ENCODE measurements around the gene DMPK.
"Not testable (repeated sequence)": the region's sequence is repeated elsewhere in the genome, so short reads cannot be mapped to it uniquely, and the experiment has no call there.

Gene DMPK

DNA sequence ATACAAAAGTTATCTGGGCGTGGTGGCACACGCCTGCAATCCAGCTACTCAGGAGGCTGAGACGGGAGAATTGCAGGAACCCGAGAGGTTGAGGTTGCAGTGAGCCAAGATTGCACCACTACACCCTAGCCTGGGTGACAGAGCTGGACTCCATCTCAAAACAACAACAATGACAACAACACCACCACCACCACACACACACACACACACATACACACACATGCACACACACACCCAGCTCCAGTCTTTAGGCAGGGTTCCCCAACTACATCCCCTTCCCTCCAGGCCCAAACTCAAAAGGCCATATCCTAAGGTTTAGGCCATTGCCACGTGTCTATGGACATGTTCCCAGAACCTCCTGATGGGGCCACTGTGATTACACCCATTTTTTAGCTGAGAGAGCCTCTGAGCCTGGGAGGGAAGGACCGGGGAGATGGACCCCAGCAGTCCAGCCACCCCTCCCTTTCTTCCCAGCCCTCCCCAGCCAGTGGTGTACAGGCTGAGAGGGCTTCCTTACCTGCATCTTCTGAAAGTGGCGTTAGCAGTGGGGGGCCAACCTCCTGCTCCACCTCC is 19.4 kb upstream of the DMPK start:
- H3K9ac ChIP-seq (ENCODE audit: low read length) = no peak overlapping the region
- H3K27me3 ChIP-seq (ENCODE audit: control insufficient read depth in 1 of 2, insufficient read depth in 1 of 2, low read length in 2 of 2) = no peaks in the 10 kb centered on the region
- H3K4me2 ChIP-seq (ENCODE audit: low read length, poor library complexity, severe bottlenecking) = no peak overlapping the region
- no peak overlapping the region for H2BK15ac ChIP-seq (ENCODE audit: low read depth, poor library complexity, severe bottlenecking)
- H3K18ac ChIP-seq (ENCODE audit: low read depth in 1 of 2, low read length in 2 of 2) = no peak overlapping the region
- H2BK120ac ChIP-seq (ENCODE audit: low read depth, low read length) = no peak overlapping the region
- no peak overlapping the region for H2BK5ac ChIP-seq (ENCODE audit: low read depth, low read length, poor library complexity, severe bottlenecking)
- H3K23ac ChIP-seq (ENCODE audit: low read length in 2 of 2) = no peak overlapping the region
- DNase-seq = no peak
- H3K9me3 ChIP-seq (ENCODE audit: control insufficient read depth, low read length) = no peaks in the 10 kb centered on the region
- no peaks in the 10 kb centered on the region for H3K36me3 ChIP-seq (ENCODE audit: control insufficient read depth in 1 of 2, insufficient read depth in 2 of 2, low read depth in 1 of 2, low read length in 2 of 2)
- no peak overlapping the region for H2AFZ ChIP-seq (ENCODE audit: low read depth, low read length)
- no peak overlapping the region for H3K4me3 ChIP-seq (ENCODE audit: insufficient read depth in 1 of 2, low read depth in 1 of 2, low read length in 2 of 2)
- no peak overlapping the region for H3K14ac ChIP-seq (ENCODE audit: low read length in 2 of 2)
- H2BK12ac ChIP-seq (ENCODE audit: low read length in 2 of 2) = no peak overlapping the region
- H4K8ac ChIP-seq (ENCODE audit: low read length) = no peak overlapping the region
- no peak overlapping the region for H3K27ac ChIP-seq (ENCODE audit: low read length, poor library complexity, severe bottlenecking)
- H3K4me1 ChIP-seq (ENCODE audit: control insufficient read depth, insufficient read depth, low read depth, low read length) = peaks cover 20% of the 10 kb centered on the region
- H3K79me1 ChIP-seq (replicated peaks; ENCODE audit: low read length, poor library complexity, severe bottlenecking) = no peaks in the 10 kb centered on the region
- no peak overlapping the region for H2AK5ac ChIP-seq (ENCODE audit: low read length, severe bottlenecking)
- H3K4ac ChIP-seq (ENCODE audit: low read depth in 1 of 2, low read length in 2 of 2) = no peak overlapping the region
- WGBS = 82% methylated on average over 7 of the region's 7 CpGs
- no peak overlapping the region for H4K91ac ChIP-seq (ENCODE audit: low read length)

DNA sequence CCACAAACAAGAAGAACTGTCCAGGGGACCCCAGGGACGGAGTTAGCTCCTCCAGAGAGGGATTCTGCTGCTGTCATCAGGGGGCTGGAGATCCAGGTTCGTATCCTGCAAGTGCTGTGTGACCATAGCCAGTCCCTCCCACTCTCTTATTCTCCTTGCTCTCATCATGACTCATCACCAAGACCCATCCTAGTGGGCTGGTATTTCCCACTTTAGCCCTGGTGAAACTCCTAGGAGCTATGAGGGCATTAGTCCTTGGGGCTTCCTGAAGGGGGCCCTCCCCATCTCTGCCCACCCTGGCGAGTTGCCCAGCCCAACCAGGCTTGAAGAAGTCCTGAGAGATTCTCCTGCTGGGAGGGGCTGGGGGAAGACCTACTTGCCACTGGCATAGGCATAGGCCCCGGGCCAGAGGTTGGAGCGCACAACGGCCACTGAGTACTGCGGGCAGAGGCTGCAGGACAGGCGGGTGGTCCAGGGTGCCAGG is 17.8 kb upstream of the DMPK start:
- no peaks in the 10 kb centered on the region for H3K36me3 ChIP-seq (ENCODE audit: control insufficient read depth in 1 of 2, insufficient read depth in 2 of 2, low read depth in 1 of 2, low read length in 2 of 2)
- H3K4me3 ChIP-seq (ENCODE audit: insufficient read depth in 1 of 2, low read depth in 1 of 2, low read length in 2 of 2) = no peak overlapping the region
- no peak overlapping the region for H2AFZ ChIP-seq (ENCODE audit: low read depth, low read length)
- no peak overlapping the region for H2BK120ac ChIP-seq (ENCODE audit: low read depth, low read length)
- no peaks in the 10 kb centered on the region for H3K27me3 ChIP-seq (ENCODE audit: control insufficient read depth in 1 of 2, insufficient read depth in 1 of 2, low read length in 2 of 2)
- WGBS = 71% methylated on average over 7 of the region's 8 CpGs
- H2BK12ac ChIP-seq (ENCODE audit: low read length in 2 of 2) = peak overlapping the region; percentile 21 to 82
- H3K4ac ChIP-seq (ENCODE audit: low read depth in 1 of 2, low read length in 2 of 2) = no peak overlapping the region
- H4K91ac ChIP-seq (ENCODE audit: low read length) = no peak overlapping the region
- H3K4me2 ChIP-seq (ENCODE audit: low read length, poor library complexity, severe bottlenecking) = no peak overlapping the region
- H2BK15ac ChIP-seq (ENCODE audit: low read depth, poor library complexity, severe bottlenecking) = peak overlapping the region; percentile 39
- H4K8ac ChIP-seq (ENCODE audit: low read length) = peak overlapping the region; percentile 12
- H3K27ac ChIP-seq (ENCODE audit: low read length, poor library complexity, severe bottlenecking) = no peak overlapping the region
- H3K9ac ChIP-seq (ENCODE audit: low read length) = no peak overlapping the region
- peak overlapping the region in 1 of 2 experiments; percentile 25 for H3K18ac ChIP-seq (ENCODE audit: low read depth in 1 of 2, low read length in 2 of 2)
- H3K14ac ChIP-seq (ENCODE audit: low read length in 2 of 2) = no peak overlapping the region
- H3K79me1 ChIP-seq (replicated peaks; ENCODE audit: low read length, poor library complexity, severe bottlenecking) = no peaks in the 10 kb centered on the region
- no peak overlapping the region for H2BK5ac ChIP-seq (ENCODE audit: low read depth, low read length, poor library complexity, severe bottlenecking)
- no peaks in the 10 kb centered on the region for H3K9me3 ChIP-seq (ENCODE audit: control insufficient read depth, low read length)
- DNase-seq = peak; percentile 83
- H3K4me1 ChIP-seq (ENCODE audit: control insufficient read depth, insufficient read depth, low read depth, low read length) = peaks cover 20% of the 10 kb centered on the region
- no peak overlapping the region for H3K23ac ChIP-seq (ENCODE audit: low read length in 2 of 2)
- no peak overlapping the region for H2AK5ac ChIP-seq (ENCODE audit: low read length, severe bottlenecking)

DNA sequence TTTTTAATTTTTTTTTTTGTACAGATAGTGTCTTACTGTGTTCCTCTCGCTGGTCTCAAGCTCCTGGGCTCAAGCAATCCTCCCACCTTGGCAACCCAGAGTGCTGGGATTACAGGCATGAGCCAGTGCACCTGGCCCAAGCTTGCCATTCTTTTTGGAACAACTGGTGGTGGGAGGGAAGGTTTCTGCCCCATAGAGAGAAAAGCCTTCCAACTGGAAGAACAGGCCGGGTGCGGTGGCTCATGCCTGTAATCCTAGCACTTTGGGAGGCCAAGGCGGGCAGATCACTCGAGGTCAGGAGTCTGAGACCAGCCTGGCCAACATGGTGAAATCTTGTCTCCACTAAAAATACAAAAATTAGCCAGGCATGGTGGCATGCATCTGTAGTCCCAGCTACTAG is 17.3 kb upstream of the DMPK start:
- not testable (repeated sequence) for H3K27me3 ChIP-seq (ENCODE audit: control insufficient read depth in 1 of 2, insufficient read depth in 1 of 2, low read length in 2 of 2); H4K8ac ChIP-seq (ENCODE audit: low read length); H3K27ac ChIP-seq (ENCODE audit: low read length, poor library complexity, severe bottlenecking); H3K4me3 ChIP-seq (ENCODE audit: insufficient read depth in 1 of 2, low read depth in 1 of 2, low read length in 2 of 2); H3K23ac ChIP-seq (ENCODE audit: low read length in 2 of 2); H2AK5ac ChIP-seq (ENCODE audit: low read length, severe bottlenecking); H3K4ac ChIP-seq (ENCODE audit: low read depth in 1 of 2, low read length in 2 of 2); H2BK15ac ChIP-seq (ENCODE audit: low read depth, poor library complexity, severe bottlenecking); DNase-seq; H3K18ac ChIP-seq (ENCODE audit: low read depth in 1 of 2, low read length in 2 of 2); H3K14ac ChIP-seq (ENCODE audit: low read length in 2 of 2); H3K4me2 ChIP-seq (ENCODE audit: low read length, poor library complexity, severe bottlenecking); H3K9ac ChIP-seq (ENCODE audit: low read length); H3K79me1 ChIP-seq (replicated peaks; ENCODE audit: low read length, poor library complexity, severe bottlenecking); H3K36me3 ChIP-seq (ENCODE audit: control insufficient read depth in 1 of 2, insufficient read depth in 2 of 2, low read depth in 1 of 2, low read length in 2 of 2); H4K91ac ChIP-seq (ENCODE audit: low read length); H2BK5ac ChIP-seq (ENCODE audit: low read depth, low read length, poor library complexity, severe bottlenecking); H3K9me3 ChIP-seq (ENCODE audit: control insufficient read depth, low read length); H2BK120ac ChIP-seq (ENCODE audit: low read depth, low read length); H2AFZ ChIP-seq (ENCODE audit: low read depth, low read length)
- 96% methylated on average over 4 of the region's 5 CpGs for WGBS
- H2BK12ac ChIP-seq (ENCODE audit: low read length in 2 of 2) = peak overlapping the region in 1 of 2 experiments; percentile 38
- peaks cover 20% of the 10 kb centered on the region for H3K4me1 ChIP-seq (ENCODE audit: control insufficient read depth, insufficient read depth, low read depth, low read length)

DNA sequence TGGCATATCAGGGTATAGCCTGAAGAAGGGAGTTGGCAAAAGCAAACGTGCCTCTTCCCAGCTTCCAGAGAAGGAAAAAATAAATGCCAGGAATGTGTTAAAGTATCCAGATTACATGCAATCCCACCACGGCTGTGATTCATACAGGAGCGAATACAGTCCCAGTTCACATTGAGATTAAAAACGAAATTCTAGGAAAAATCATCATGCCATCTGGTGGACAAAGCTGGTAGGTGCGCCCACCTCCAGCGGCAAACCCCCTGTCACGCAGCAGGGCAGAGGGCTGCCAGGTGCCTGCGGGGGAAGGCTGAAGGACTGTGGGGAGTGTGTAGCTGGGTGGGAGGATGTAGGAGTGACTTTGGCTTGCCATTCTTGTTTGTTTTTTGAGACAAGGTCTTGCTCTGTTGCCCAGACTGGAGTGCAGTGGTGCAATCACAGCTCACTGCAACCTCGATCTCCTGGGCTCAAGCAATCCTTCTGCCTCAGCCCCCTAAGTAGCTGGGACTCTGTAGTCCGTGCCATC is 16.8 kb upstream of the DMPK start:
- Histone ChIP-seq H3K79me1 (replicated peaks; ENCODE audit: low read length, poor library complexity, severe bottlenecking) (no peaks in the 10 kb centered on the region), H3K27ac (ENCODE audit: low read length, poor library complexity, severe bottlenecking) (no peak overlapping the region), H3K23ac (ENCODE audit: low read length in 2 of 2) (no peak overlapping the region), H2BK120ac (ENCODE audit: low read depth, low read length) (no peak overlapping the region), H4K91ac (ENCODE audit: low read length) (no peak overlapping the region), H3K4me3 (ENCODE audit: insufficient read depth in 1 of 2, low read depth in 1 of 2, low read length in 2 of 2) (no peak overlapping the region), H4K8ac (ENCODE audit: low read length) (no peak overlapping the region), H2BK15ac (ENCODE audit: low read depth, poor library complexity, severe bottlenecking) (no peak overlapping the region), H3K18ac (ENCODE audit: low read depth in 1 of 2, low read length in 2 of 2) (no peak overlapping the region), H3K14ac (ENCODE audit: low read length in 2 of 2) (no peak overlapping the region), H3K4me1 (ENCODE audit: control insufficient read depth, insufficient read depth, low read depth, low read length) (peaks cover 20% of the 10 kb centered on the region), H3K9me3 (ENCODE audit: control insufficient read depth, low read length) (no peaks in the 10 kb centered on the region), H3K9ac (ENCODE audit: low read length) (no peak overlapping the region), H3K36me3 (ENCODE audit: control insufficient read depth in 1 of 2, insufficient read depth in 2 of 2, low read depth in 1 of 2, low read length in 2 of 2) (no peaks in the 10 kb centered on the region), H2BK12ac (ENCODE audit: low read length in 2 of 2) (no peak overlapping the region), H2AK5ac (ENCODE audit: low read length, severe bottlenecking) (no peak overlapping the region), H3K4me2 (ENCODE audit: low read length, poor library complexity, severe bottlenecking) (no peak overlapping the region), H3K27me3 (ENCODE audit: control insufficient read depth in 1 of 2, insufficient read depth in 1 of 2, low read length in 2 of 2) (no peaks in the 10 kb centered on the region), H2AFZ (ENCODE audit: low read depth, low read length) (no peak overlapping the region), H2BK5ac (ENCODE audit: low read depth, low read length, poor library complexity, severe bottlenecking) (no peak overlapping the region), H3K4ac (ENCODE audit: low read depth in 1 of 2, low read length in 2 of 2) (no peak overlapping the region)
- 19% methylated on average over 9 of the region's 10 CpGs for WGBS
- DNase-seq = peak; percentile 83

Data from mesenchymal stem cell (in vitro differentiated cells and primary cell).